ENCODE measurements around the gene STAT6. TPM values are rescaled to one million over a fixed set of nuclear protein-coding genes. Genes with fewer than 3 reads are reported as not detected.

Gene STAT6
- total RNA-seq, 1 experiment from 2014 or later = 52.3 TPM

GRCh38 chr12:57046086-57046791 lies 64.9 kb downstream of the STAT6 start:
- intact Hi-C loops (cut with micrococcal nuclease; ENCODE audit: unreplicated experiment) (no loop called here), in situ Hi-C loops (cut with HindIII; ENCODE audit: low pct_unique_long_range_greater_than_20kb, low sequenced_read_pairs) (no loop called here)
- POLR2A ChIA-PET = interaction anchor here (0.6 kb wide), 1 partner anchor 18 kb away, joined by 8 read pairs; no protein-coding TSS in a partner anchor
- no peak for TF ChIP-seq REST (IDR thresholded peaks at IDR 0.05; ENCODE audit: insufficient read depth in 1 of 2, low read depth in 2 of 2, low read length in 1 of 2)
- no peak for TF ChIP-seq CTCF (IDR thresholded peaks at IDR 0.05)
- TF ChIP-seq SIN3A (IDR thresholded peaks at IDR 0.05; ENCODE audit: borderline replicate concordance, insufficient read depth, low read depth, low read length) = no peak
- TF ChIP-seq POLR2AphosphoS5 (IDR thresholded peaks at IDR 0.05; ENCODE audit: low read depth, low read length) = no peak
- no peak for TF ChIP-seq TCF7L2 (IDR thresholded peaks at IDR 0.05; ENCODE audit: low read depth, low read length)
- BruUV-seq (replicated peaks) = no TSS peak
- Histone ChIP-seq H3K4me1 (ENCODE audit: control insufficient read depth, insufficient read depth, low read length) (no peaks in the 10 kb centered on the region), H3K9me3 (ENCODE audit: control insufficient read depth, insufficient read depth, low read depth, low read length) (no peaks in the 10 kb centered on the region), H3K4me3 (ENCODE audit: low read depth in 2 of 2, low read length in 2 of 2) (no peak overlapping the region), H3K36me3 (ENCODE audit: control insufficient read depth, insufficient read depth, low read length) (no peaks in the 10 kb centered on the region), H3K27me3 (ENCODE audit: control insufficient read depth, insufficient read depth, low read length) (peaks cover 18% of the 10 kb centered on the region), H3K27ac (ENCODE audit: low read length) (no peak overlapping the region)
- DNase-seq (ENCODE audit: low read depth, low spot score) (no peak), ATAC-seq (no peak)
- CTCF ChIA-PET = no interaction called here

Other genes starting within 250 kb of the STAT6 start
- gene SDR9C7, start 177.0 kb downstream of the STAT6 start, total RNA-seq (2021; ENCODE audit: unreplicated experiment) = not detected
- gene RDH16, start 153.8 kb downstream of the STAT6 start, total RNA-seq (2021; ENCODE audit: unreplicated experiment) = 0.08 TPM
- 5.8 TPM for gene ZBTB39, start 104.8 kb downstream of the STAT6 start, total RNA-seq (2021; ENCODE audit: unreplicated experiment)
- gene TAC3, start 94.8 kb downstream of the STAT6 start, total RNA-seq (2021; ENCODE audit: unreplicated experiment) = not detected
- not detected for gene MYO1A, start 61.2 kb downstream of the STAT6 start, total RNA-seq (2021; ENCODE audit: unreplicated experiment)
- 46.9 TPM for gene NEMP1, start 32.6 kb downstream of the STAT6 start, total RNA-seq (2021; ENCODE audit: unreplicated experiment)
- 13.9 TPM for gene NAB2, start 22.2 kb downstream of the STAT6 start, total RNA-seq (2021; ENCODE audit: unreplicated experiment)
- 9.0 TPM for gene LRP1, start 17.1 kb upstream of the STAT6 start, total RNA-seq (2021; ENCODE audit: unreplicated experiment)
- gene LRP1-AS, start 36.3 kb upstream of the STAT6 start, total RNA-seq (2021; ENCODE audit: unreplicated experiment) = not detected
- 2.1 TPM for gene NXPH4, start 105.4 kb upstream of the STAT6 start, total RNA-seq (2021; ENCODE audit: unreplicated experiment)
- 67.1 TPM for gene SHMT2, start 118.3 kb upstream of the STAT6 start, total RNA-seq (2021; ENCODE audit: unreplicated experiment)
- gene STAC3, start 139.8 kb upstream of the STAT6 start, total RNA-seq (2021; ENCODE audit: unreplicated experiment) = 0.87 TPM

Data from Panc1 (cell line).